ENCODE results near the gene PCSK5. TPM values are rescaled to one million over a fixed set of nuclear protein-coding genes. Genes with fewer than 3 reads are reported as not detected.
A peak's percentile ranks its signal among the peaks of the same experiment; 100 is the strongest.

The PCSK5 gene
- 10 to 100 TPM; 37.7 to 53.4 (median 43.1) TPM for total RNA-seq

- no peak for TF ChIP-seq CTCF (IDR thresholded peaks at IDR 0.05)
- peak; percentile 88 for ATAC-seq (ENCODE audit: low FRiP score)
- DNase-seq (ENCODE audit: low spot score) = peak; percentile 73
These were observed at the start of gene PCSK5 for GRCh38 chr9:75890472-75891276. PCSK5 (plus strand) TSS chr9:75890673; CDS start chr9:75891182, 509 bp downstream.

DNA sequence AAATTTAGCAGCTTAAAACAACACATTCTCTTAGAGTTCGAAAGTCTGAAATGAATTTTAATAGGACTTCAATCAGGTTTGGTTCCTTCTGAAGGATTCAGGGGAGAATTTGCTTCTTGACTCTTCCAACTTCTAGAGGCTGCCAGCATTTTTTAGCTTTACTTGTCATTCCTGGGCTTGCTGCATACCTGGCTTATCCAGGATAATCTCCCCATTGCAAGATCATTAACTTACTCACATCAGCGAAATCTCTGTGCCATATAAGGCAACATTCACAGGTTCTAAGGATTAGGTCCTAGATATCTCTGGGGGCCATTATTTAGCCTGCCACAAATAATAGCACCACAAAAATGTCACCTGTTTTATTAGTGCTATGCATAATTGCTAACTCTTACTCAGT is 46.2 kb upstream of the PCSK5 start:
- DNase-seq (ENCODE audit: low spot score) (no peak), ATAC-seq (ENCODE audit: low FRiP score) (no peak)
- TF ChIP-seq CTCF (IDR thresholded peaks at IDR 0.05) = no peak

GRCh38 chr9:75845806-75846205 is 44.7 kb upstream of the PCSK5 start:
- ATAC-seq (ENCODE audit: low FRiP score) (no peak), DNase-seq (ENCODE audit: low spot score) (no peak)
- TF ChIP-seq CTCF (IDR thresholded peaks at IDR 0.05) = no peak

DNA sequence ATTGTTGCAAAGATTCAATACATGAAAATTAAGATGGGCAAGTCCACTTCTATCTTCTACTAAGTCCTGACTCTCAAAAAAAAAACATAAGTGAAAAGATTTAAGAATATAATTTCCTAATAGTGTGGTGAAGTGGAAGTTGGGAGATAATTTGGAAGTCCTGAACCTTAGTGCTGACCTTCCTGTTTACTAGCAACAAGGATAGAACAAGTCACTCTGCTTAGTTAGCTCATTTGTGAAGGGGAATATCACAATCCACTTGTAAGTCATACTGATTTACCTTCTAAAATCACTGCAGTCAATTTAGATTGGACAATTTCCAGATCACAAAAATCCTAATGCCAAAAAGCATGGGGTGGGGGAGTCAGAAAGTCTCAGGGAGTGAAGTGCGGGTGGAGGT is 43.4 kb upstream of the PCSK5 start:
- DNase-seq (ENCODE audit: low spot score) = no peak
- TF ChIP-seq CTCF (IDR thresholded peaks at IDR 0.05) = no peak
- ATAC-seq (ENCODE audit: low FRiP score) = no peak

- ATAC-seq (ENCODE audit: low FRiP score) (no peak), DNase-seq (ENCODE audit: low spot score) (no peak)
- TF ChIP-seq CTCF (IDR thresholded peaks at IDR 0.05) = no peak
These were observed 39.8 kb upstream of the PCSK5 start for GRCh38 chr9:75850459-75851200.

DNA sequence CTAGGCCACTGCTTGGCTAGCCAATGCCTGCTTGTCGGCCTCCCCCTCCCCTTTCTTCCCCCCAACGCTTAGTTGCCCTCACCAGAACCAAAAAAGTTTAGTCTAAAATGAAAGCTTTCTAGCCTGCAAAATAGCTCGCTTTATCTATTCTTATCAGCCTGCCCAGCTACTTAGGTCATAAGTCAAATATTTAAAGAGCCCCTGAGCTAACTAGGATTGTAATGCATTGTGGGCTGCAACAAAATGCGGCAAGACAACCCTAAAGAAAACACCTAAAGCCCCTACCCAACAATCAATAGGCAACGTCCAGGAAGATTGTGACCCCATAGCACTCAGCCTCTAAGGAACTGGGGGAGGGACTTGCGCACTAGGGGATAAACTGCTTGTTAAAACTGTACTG is 38.6 kb upstream of the PCSK5 start:
- no peak for TF ChIP-seq CTCF (IDR thresholded peaks at IDR 0.05)
- ATAC-seq (ENCODE audit: low FRiP score) (no peak), DNase-seq (ENCODE audit: low spot score) (no peak)

All from omental fat pad (tissue), 4 donors.